H1 (cell line): Measurements from ENCODE around the gene LYZ. TPM values are rescaled to one million over a fixed set of nuclear protein-coding genes. Genes with fewer than 3 reads are reported as not detected.

Experiments used
- CTCF ChIA-PET: fragments of 300-600 bp; sonication (Branson Sonifier 250); formaldehyde crosslinking; loops from one replicate; lab custom pipeline; 2021; ENCODE audit not compliant: partially characterized antibody; lab: Charles Lee
- POLR2A ChIA-PET: fragments of 300-600 bp; sonication (Branson Sonifier 250); formaldehyde crosslinking; loops from one replicate; lab custom pipeline; 2021; ENCODE audit warnings: inconsistent platforms; ENCODE audit not compliant: partially characterized antibody; lab: Charles Lee
- DNase-seq, 2 experiments: peaks; one replicate each; pipeline versions ENCODE4 v3.0.0 to v3.0.0-alpha.2; 2010 to 2022; ENCODE audit warnings: low spot score in 2 of 2, low read depth in 1 of 2, mixed read lengths in 1 of 2
- FAIRE-seq: peaks from 2 replicates; lab custom pipeline; 2011; peaks lifted over from hg19 to GRCh38; lab: Jason Lieb, UNC
- H2AFZ ChIP-seq: 2 replicates; pipeline ENCODE4 v1.8.1; 2012; ENCODE audit warnings: low read length, inconsistent platforms
- H2AK5ac ChIP-seq: 2 replicates; pipeline ENCODE4 v1.6.1; 2013; ENCODE audit warnings: low read depth, low read length
- H2BK120ac ChIP-seq: replicated peaks from 2 replicates; pipeline ENCODE3; 2013; ENCODE audit warnings: low read depth, low read length, inconsistent platforms
- H2BK12ac ChIP-seq: 2 replicates; pipeline ENCODE4 v1.6.1; 2013; ENCODE audit warnings: low read depth, low read length
- H2BK15ac ChIP-seq: 2 replicates; pipeline ENCODE4 v1.6.1; 2013; ENCODE audit warnings: low read length
- H2BK20ac ChIP-seq: 2 replicates; pipeline ENCODE4 v1.6.1; 2013; ENCODE audit warnings: low read length
- H2BK5ac ChIP-seq: 2 replicates; pipeline ENCODE4 v1.6.1; 2013; ENCODE audit warnings: low read depth, low read length
- H3K14ac ChIP-seq: 2 replicates; pipeline ENCODE4 v1.6.1; 2013; ENCODE audit warnings: inconsistent platforms; ENCODE audit not compliant: insufficient read length
- H3K18ac ChIP-seq: 2 replicates; pipeline ENCODE4 v1.6.1; 2013; ENCODE audit warnings: low read length; ENCODE audit errors: extremely low read depth
- H3K23ac ChIP-seq: 2 replicates; pipeline ENCODE4 v1.6.1; 2013; ENCODE audit warnings: inconsistent platforms; ENCODE audit not compliant: insufficient read length
- H3K23me2 ChIP-seq: 2 replicates; pipeline ENCODE4 v1.6.1; 2013; ENCODE audit warnings: low read depth, low read length
- H3K27ac ChIP-seq: 2 replicates; pipeline ENCODE4 v1.6.1; 2011; ENCODE audit warnings: low read depth, low read length, inconsistent platforms
- H3K27me3 ChIP-seq, 4 experiments: replicated peaks in 1 of 4; 1 replicate in 1 of 4; 2 replicates in 3 of 4; pipeline versions ENCODE4 v1.6.1 to v1.8.1; 2011 to 2013; ENCODE audit warnings: low read length in 3 of 4, mild to moderate bottlenecking in 3 of 4, inconsistent platforms in 2 of 4, mixed read lengths in 2 of 4, moderate library complexity in 1 of 4; ENCODE audit not compliant: control insufficient read depth in 3 of 4, insufficient read depth in 3 of 4; ENCODE audit errors: extremely low read depth in 1 of 4
- H3K36me3 ChIP-seq, 4 experiments: 2 replicates each; pipeline versions ENCODE4 v1.6.1 to v1.8.1; 2011 to 2013; ENCODE audit warnings: mild to moderate bottlenecking in 4 of 4, low read length in 3 of 4, moderate library complexity in 2 of 4, control low read depth in 1 of 4, inconsistent platforms in 1 of 4; ENCODE audit not compliant: insufficient read depth in 4 of 4, control insufficient read depth in 2 of 4
- H3K4ac ChIP-seq: replicated peaks from 2 replicates; pipeline ENCODE3; 2013; ENCODE audit warnings: low read length, low read depth, mixed read lengths, inconsistent platforms; ENCODE audit not compliant: insufficient read length
- H3K4me1 ChIP-seq, 4 experiments: replicated peaks in 1 of 4; 1 replicate in 1 of 4; 2 replicates in 3 of 4; pipeline versions ENCODE4 v1.6.1 to v1.8.1; 2011 to 2013; ENCODE audit warnings: low read length in 3 of 4, inconsistent platforms in 2 of 4, mixed read lengths in 1 of 4; ENCODE audit not compliant: insufficient read depth in 4 of 4, control insufficient read depth in 3 of 4
- H3K4me2 ChIP-seq, 2 experiments: 2 replicates each; pipeline versions ENCODE4 v1.6.1 to v1.8.1; 2011 to 2013; ENCODE audit warnings: low read depth in 2 of 2, low read length in 2 of 2, control low read depth in 1 of 2, inconsistent platforms in 1 of 2, mild to moderate bottlenecking in 1 of 2; ENCODE audit not compliant: insufficient read depth in 1 of 2
- H3K4me3 ChIP-seq, 4 experiments: fragments of 200-600, 300-600 bp in 1 of 4; sonication (generic), shearing (Covaris generic), sonication (Bioruptor Twin) in 1 of 4; 2 replicates each; pipeline versions ENCODE4 v1.5.1 to v1.8.1; 2011 to 2016; ENCODE audit warnings: low read length in 4 of 4, low read depth in 3 of 4, control low read depth in 2 of 4, inconsistent platforms in 2 of 4, mild to moderate bottlenecking in 2 of 4, mixed read lengths in 1 of 4, moderate library complexity in 1 of 4; ENCODE audit not compliant: insufficient read depth in 2 of 4; ENCODE audit errors: extremely low read depth in 1 of 4
- H3K56ac ChIP-seq: replicated peaks from 2 replicates; pipeline ENCODE3; 2013; ENCODE audit warnings: low read depth, mild to moderate bottlenecking, mixed read lengths, low read length, inconsistent platforms; ENCODE audit not compliant: insufficient read length
- H3K79me1 ChIP-seq: 2 replicates; pipeline ENCODE4 v1.6.1; 2013; ENCODE audit warnings: low read depth, low read length, control low read depth
- H3K79me2 ChIP-seq, 2 experiments: 2 replicates each; pipeline versions ENCODE4 v1.6.1 to v1.8.1; 2012 to 2013; ENCODE audit warnings: low read length in 2 of 2, mild to moderate bottlenecking in 2 of 2, inconsistent platforms in 1 of 2; ENCODE audit not compliant: insufficient read depth in 2 of 2, control insufficient read depth in 1 of 2
- H3K9ac ChIP-seq, 4 experiments: replicated peaks in 1 of 4; 1 replicate in 1 of 4; 2 replicates in 3 of 4; pipeline versions ENCODE4 v1.6.1 to v1.8.1; 2011 to 2013; ENCODE audit warnings: low read depth in 3 of 4, low read length in 3 of 4, control low read depth in 2 of 4, mild to moderate bottlenecking in 2 of 4, moderate library complexity in 2 of 4, inconsistent platforms in 1 of 4; ENCODE audit errors: extremely low read depth in 1 of 4
- H3K9me3 ChIP-seq, 2 experiments: 2 replicates each; pipeline versions ENCODE4 v1.6.1 to v1.8.1; 2012 to 2013; ENCODE audit warnings: mild to moderate bottlenecking in 2 of 2, moderate library complexity in 2 of 2, control low read depth in 1 of 2, inconsistent platforms in 1 of 2, low read depth in 1 of 2, low read length in 1 of 2, mixed read lengths in 1 of 2; ENCODE audit not compliant: insufficient read depth in 2 of 2
- H4K20me1 ChIP-seq, 2 experiments: replicated peaks in 1 of 2; 2 replicates each; pipeline versions ENCODE3 to v1.8.1; 2011 to 2013; ENCODE audit warnings: inconsistent platforms in 2 of 2, low read length in 2 of 2, mild to moderate bottlenecking in 1 of 2; ENCODE audit not compliant: insufficient read depth in 2 of 2, control insufficient read depth in 1 of 2
- H4K5ac ChIP-seq: 2 replicates; pipeline ENCODE4 v1.6.1; 2013; ENCODE audit warnings: low read length, low read depth, mixed read lengths, inconsistent platforms; ENCODE audit not compliant: insufficient read length
- H4K8ac ChIP-seq: 2 replicates; pipeline ENCODE4 v1.8.0; 2013; ENCODE audit warnings: mild to moderate bottlenecking, moderate library complexity, low read length, inconsistent platforms; ENCODE audit not compliant: insufficient read depth; ENCODE audit errors: extremely low read depth
- H4K91ac ChIP-seq: replicated peaks from 2 replicates; pipeline ENCODE3; 2013; ENCODE audit warnings: low read length, mixed read lengths, inconsistent platforms; ENCODE audit not compliant: insufficient read length
- CBX8 ChIP-seq: fragments of 300-800, 300-1000 bp; sonication (generic); IDR thresholded peaks from 2 replicates; pipeline ENCODE4 v1.7.1; 2016; ENCODE audit warnings: low read depth, low read length, borderline replicate concordance
- JUND ChIP-seq: IDR thresholded peaks from 2 replicates; pipeline ENCODE4 v1.6.1; 2011; ENCODE audit warnings: mild to moderate bottlenecking, improper control_type of control experiment, low read length
- MAFK ChIP-seq: IDR thresholded peaks from 2 replicates; pipeline ENCODE4 v1.6.1; 2012; ENCODE audit warnings: low read depth, mild to moderate bottlenecking, improper control_type of control experiment, low read length
- NANOG ChIP-seq: IDR thresholded peaks from 2 replicates; pipeline ENCODE4 v1.6.1; 2011; ENCODE audit warnings: low read length, low read depth, mild to moderate bottlenecking, inconsistent platforms; ENCODE audit not compliant: insufficient read depth, poor library complexity, severe bottlenecking
- POU5F1 ChIP-seq: IDR thresholded peaks from 2 replicates; pipeline ENCODE4 v1.6.1; 2011; ENCODE audit warnings: low read depth, mild to moderate bottlenecking, low read length, moderate library complexity
- SUZ12 ChIP-seq: fragments of 200-600 bp; sonication (generic); IDR thresholded peaks from 2 replicates; pipeline ENCODE4 v1.6.1; 2012; ENCODE audit warnings: mild to moderate bottlenecking, inconsistent platforms, low read length, moderate library complexity, mixed read lengths
- ZNF274 ChIP-seq: IDR thresholded peaks from 2 replicates; pipeline ENCODE4 v1.7.0; 2012; ENCODE audit warnings: low read length, borderline replicate concordance; ENCODE audit errors: extremely low read depth
- WGBS, 2 experiments: shearing (Covaris generic) in 1 of 2; methylation state at CpG; one replicate each; pipeline versions ENCODE4 v1.1.6 to v1.1.7; 2013 to 2015; ENCODE audit warnings: low lambda C conversion rate in 2 of 2, mixed read lengths in 2 of 2, inconsistent platforms in 1 of 2, low coverage in 1 of 2, missing lambda C conversion rate in 1 of 2; ENCODE audit not compliant: insufficient replicate concordance in 2 of 2, insufficient coverage in 1 of 2, insufficient read length in 1 of 2; ENCODE audit errors: extremely low coverage in 1 of 2, missing lambda C conversion rate in 1 of 2; 5-methylcytosine and 5-hydroxymethylcytosine counted together
- polyA plus RNA-seq, 7 experiments: library from polyadenylated mRNA; depleted of rRNA in 3 of 7; stranded (reverse) in 5 of 7; unstranded in 2 of 7; fragments of >200 nt in 5 of 7; fragments of 200-250 nt in 2 of 7; gene quantifications; 1 replicate in 5 of 7; 2 replicates in 1 of 7; 4 replicates in 1 of 7; pipeline versions ENCODE4 v1.2.1 to v1.2.3, GENCODE V29; 2011 to 2013; ENCODE audit warnings: missing spikeins in 2 of 7, mixed read lengths in 2 of 7
- total RNA-seq: library from RNA; stranded (reverse); fragmentation: NEBNext Ultra II Directional; extraction: Animal tissue kit (Norgen Biotek cat#: 25700); gene quantifications from 2 replicates; pipeline ENCODE4 v1.2.1, GENCODE V29; 2021
- TF ChIP-seq, protein P1 (sequence below), 3 experiments: IDR thresholded peaks; 1 replicate in 2 of 3; 2 replicates in 1 of 3; pipeline versions ENCODE4 v1.5.1 to v1.6.1; 2011; ENCODE audit warnings: low read length in 3 of 3, mild to moderate bottlenecking in 3 of 3, inconsistent platforms in 2 of 3, low read depth in 1 of 3, moderate library complexity in 1 of 3; ENCODE audit not compliant: insufficient read depth in 1 of 3; ENCODE audit errors: control extremely low read depth in 1 of 3

LYZ gene
- total and polyA plus RNA-seq, 2 of the 8 experiments (the other 6 are each of a cell fraction or from before 2014, with no cell fraction given), result not detected

DNA sequence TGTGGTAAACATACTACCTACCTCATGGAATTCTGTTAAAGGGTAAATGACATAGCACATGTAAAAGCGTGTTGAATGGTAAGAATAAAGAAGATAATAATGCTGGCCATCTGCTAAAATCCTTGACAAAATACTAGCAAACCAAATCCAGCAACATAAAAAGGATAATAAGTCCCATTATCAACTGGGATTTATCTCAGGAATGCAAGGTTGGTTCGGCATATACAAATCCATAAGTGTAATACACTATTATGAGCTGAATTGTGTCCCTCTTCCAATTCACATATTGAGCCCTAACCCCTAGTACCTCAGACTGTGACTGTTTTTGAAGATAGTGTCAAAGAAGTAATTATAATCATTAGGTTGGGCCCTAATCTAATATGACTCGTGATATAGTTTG lies 48.8 kb downstream of the LYZ start:
- CTCF ChIA-PET, result interaction anchor here (1.3 kb wide), 1 partner anchor 10 kb away, joined by 3 read pairs; no protein-coding TSS in a partner anchor
- Histone ChIP-seq H4K91ac (no peak overlapping the region), H3K27me3 (peaks cover 0 to 1% (median 0%) of the 10 kb centered on the region in 4 experiments; a peak in 1 of 7 replicates)
- TF ChIP-seq MAFK (no peak), POU5F1 (no peak), JUND (no peak), NANOG (no peak), SUZ12 (no peak), ZNF274 (no peak), CBX8 (no peak)
- TF ChIP-seq, protein P1, sequence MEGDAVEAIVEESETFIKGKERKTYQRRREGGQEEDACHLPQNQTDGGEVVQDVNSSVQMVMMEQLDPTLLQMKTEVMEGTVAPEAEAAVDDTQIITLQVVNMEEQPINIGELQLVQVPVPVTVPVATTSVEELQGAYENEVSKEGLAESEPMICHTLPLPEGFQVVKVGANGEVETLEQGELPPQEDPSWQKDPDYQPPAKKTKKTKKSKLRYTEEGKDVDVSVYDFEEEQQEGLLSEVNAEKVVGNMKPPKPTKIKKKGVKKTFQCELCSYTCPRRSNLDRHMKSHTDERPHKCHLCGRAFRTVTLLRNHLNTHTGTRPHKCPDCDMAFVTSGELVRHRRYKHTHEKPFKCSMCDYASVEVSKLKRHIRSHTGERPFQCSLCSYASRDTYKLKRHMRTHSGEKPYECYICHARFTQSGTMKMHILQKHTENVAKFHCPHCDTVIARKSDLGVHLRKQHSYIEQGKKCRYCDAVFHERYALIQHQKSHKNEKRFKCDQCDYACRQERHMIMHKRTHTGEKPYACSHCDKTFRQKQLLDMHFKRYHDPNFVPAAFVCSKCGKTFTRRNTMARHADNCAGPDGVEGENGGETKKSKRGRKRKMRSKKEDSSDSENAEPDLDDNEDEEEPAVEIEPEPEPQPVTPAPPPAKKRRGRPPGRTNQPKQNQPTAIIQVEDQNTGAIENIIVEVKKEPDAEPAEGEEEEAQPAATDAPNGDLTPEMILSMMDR (IDR thresholded peaks at IDR 0.05; ENCODE audit: control extremely low read depth in 1 of 3, insufficient read depth in 1 of 3, low read depth in 1 of 3, low read length in 3 of 3), result no peak
- TF ChIP-seq, all 59 proteins: peak for 0
- H2BK5ac ChIP-seq, result no peak overlapping the region
- H2BK15ac ChIP-seq, result no peak overlapping the region
- FAIRE-seq (no peak), DNase-seq (no peak)
- no peak overlapping the region for H3K4ac ChIP-seq
- no peak overlapping the region for H3K14ac ChIP-seq
- no peak overlapping the region for H3K18ac ChIP-seq
- no peak overlapping the region for H4K5ac ChIP-seq
- no peaks in the 10 kb centered on the region for H3K23me2 ChIP-seq
- no peak overlapping the region for H3K4me3 ChIP-seq
- H3K9ac ChIP-seq, result no peak overlapping the region
- no peak overlapping the region for H4K8ac ChIP-seq
- no peaks in the 10 kb centered on the region for H3K79me1 ChIP-seq
- no peaks in the 10 kb centered on the region; a peak in 1 of 4 replicates for H3K9me3 ChIP-seq
- no peaks in the 10 kb centered on the region for H4K20me1 ChIP-seq
- H2BK20ac ChIP-seq, result no peak overlapping the region
- H3K23ac ChIP-seq, result no peak overlapping the region
- no peak overlapping the region for H2AFZ ChIP-seq
- no peak overlapping the region for H3K4me2 ChIP-seq
- H3K36me3 ChIP-seq, result no peaks in the 10 kb centered on the region
- H3K27ac ChIP-seq, result no peak overlapping the region
- no peaks in the 10 kb centered on the region for H3K4me1 ChIP-seq
- 92% methylated on average over 3 of the region's 3 CpGs; no CpG with 5 or more reads in 1 of the 2 experiments for WGBS, 2 experiments
- H2AK5ac ChIP-seq, result no peak overlapping the region
- H3K79me2 ChIP-seq, result no peaks in the 10 kb centered on the region
- no peak overlapping the region for H3K56ac ChIP-seq
- no peak overlapping the region for H2BK12ac ChIP-seq
- no peak overlapping the region for H2BK120ac ChIP-seq
- POLR2A ChIA-PET, result no interaction called here
